ENCODE results near the gene RABEP2.
"Not testable (repeated sequence)": the region's sequence is repeated elsewhere in the genome, so short reads cannot be mapped to it uniquely, and the experiment has no call there.

- not testable (repeated sequence) for TF ChIP-seq CTCF (IDR thresholded peaks at IDR 0.05; ENCODE audit: low read depth, low read length, poor library complexity, severe bottlenecking); EZH2phosphoT487 (IDR thresholded peaks at IDR 0.05; ENCODE audit: borderline replicate concordance, low read length)
Measured at GRCh38 chr16:28969696-28970095, 44.7 kb upstream of the RABEP2 start.
